CD4-positive, alpha-beta T cell treated with Interleukin-15 for 1 hour (primary cell): Measurements from ENCODE around the gene ERFE.
"Not testable (repeated sequence)": the region's sequence is repeated elsewhere in the genome, so short reads cannot be mapped to it uniquely, and the experiment has no call there.

Experiments
- DNase-seq: peaks from one replicate; pipeline ENCODE4 v3.0.0-alpha.2; 2020

ERFE gene

GRCh38 chr2:238170386-238171071, 11.8 kb downstream of the ERFE start:
- no peak for DNase-seq

DNA sequence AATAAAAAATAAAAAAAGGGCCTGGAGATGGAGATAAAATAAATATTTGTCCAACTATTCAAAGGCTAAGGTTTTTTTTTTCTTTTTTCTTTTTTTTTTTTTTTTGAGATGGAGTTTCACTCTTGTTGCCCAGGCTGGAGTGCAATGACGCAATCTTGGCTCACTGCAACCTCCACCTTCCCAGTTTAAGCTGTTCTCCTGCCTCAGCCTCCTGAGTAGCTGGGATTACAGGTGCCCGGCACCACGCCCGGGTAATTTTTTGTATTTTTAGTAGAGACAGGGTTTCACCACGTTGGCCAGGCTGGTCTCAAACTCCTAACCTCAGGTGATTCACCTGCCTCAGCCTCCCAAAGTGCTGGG, 12.3 kb downstream of the ERFE start:
- DNase-seq = not testable (repeated sequence)

DNA sequence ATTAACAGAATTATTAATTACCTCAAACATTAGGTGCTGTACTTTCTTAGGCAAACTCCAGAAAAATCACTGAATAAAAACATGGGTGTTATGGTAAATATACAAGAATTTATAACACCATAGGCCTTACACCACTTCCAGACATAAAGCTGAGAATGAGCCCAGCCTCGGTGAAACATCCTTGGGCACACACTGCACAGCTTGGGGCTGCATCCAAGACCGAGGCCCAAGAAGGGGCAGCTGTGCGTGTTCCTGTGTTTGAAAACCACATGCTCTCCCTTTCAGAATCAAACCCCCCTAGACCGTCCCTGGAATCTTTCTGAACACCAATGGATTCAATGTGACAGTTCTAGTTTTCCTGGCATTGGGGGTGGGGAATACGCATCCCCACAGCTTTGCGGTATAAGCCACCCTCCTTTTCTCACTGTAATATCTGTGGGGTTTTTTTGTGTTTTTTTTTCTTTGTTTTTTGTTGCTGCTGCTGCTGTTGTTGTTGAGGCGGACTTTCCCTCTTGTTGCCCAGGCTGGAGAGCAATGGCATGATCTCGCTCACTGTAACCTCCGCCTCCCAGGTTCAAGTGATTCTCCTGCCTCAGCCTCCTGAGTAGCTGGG, 12.9 kb downstream of the ERFE start:
- no peak for DNase-seq

GRCh38 chr2:238172439-238172838, 13.7 kb downstream of the ERFE start:
- DNase-seq = no peak

GRCh38 chr2:238173692-238174091, 14.9 kb downstream of the ERFE start:
- DNase-seq = no peak

DNA sequence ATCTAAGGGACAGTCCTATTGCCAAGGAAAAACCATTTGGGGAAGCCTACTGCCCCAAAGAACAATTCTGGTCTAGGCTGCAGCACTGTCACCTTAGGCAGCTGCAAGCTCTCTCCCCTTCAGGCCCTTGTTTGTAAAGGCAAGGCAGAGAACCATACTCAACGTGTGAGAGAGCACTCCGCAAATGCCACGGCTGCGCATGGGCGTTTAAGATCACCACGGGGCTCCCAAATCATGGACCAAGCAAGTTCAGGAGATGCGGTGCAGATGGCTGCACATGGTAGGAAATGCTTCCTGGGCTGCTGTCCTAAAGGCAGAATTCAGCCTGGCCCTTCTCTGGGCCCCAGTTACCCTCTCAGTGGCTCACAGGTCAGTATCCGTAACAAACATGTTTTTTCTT, 15.5 kb downstream of the ERFE start:
- no peak for DNase-seq

DNA sequence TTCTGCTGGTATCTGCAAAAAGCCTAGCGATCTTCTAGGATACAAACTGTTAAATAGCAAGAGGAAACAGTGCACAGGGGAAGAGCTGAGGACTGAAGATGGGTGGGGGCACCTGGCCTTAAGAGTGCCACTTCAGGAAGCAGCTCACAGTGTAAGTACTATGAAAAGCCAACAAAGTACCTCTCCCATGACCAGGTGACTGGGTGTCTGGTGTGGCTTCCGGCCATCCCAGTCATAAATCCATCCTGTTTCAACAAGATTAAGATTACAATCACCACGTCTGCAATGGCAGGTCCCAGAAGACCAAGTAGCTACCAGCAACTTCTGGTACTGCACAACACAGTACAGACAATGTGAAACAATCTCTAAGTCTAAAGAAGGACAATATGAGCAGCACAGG, 15.9 kb downstream of the ERFE start:
- no peak for DNase-seq

DNA sequence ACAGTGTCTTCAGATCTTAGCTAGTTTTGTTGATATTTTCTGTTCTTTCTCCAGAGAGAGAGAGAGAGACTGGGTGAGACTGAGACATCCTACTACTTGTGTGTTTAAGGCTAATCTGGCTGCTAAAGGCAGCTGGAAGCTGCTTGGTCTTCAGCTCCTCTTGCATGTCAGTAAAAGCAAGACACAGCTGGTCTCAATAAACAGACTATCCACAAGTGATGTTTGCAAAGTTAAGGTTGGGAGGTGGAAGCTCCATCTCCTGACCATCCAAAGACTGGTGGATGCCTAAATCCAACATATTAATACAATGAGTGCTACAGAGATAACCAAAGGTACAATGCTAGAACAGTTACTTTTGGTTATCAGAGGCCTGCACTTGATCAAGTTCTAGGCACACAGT, 17.8 kb downstream of the ERFE start:
- DNase-seq = no peak

GRCh38 chr2:238180554-238180953, 21.8 kb downstream of the ERFE start:
- DNase-seq = no peak

- no peak for DNase-seq
Observed at GRCh38 chr2:238182362-238182761, 23.6 kb downstream of the ERFE start.

DNA sequence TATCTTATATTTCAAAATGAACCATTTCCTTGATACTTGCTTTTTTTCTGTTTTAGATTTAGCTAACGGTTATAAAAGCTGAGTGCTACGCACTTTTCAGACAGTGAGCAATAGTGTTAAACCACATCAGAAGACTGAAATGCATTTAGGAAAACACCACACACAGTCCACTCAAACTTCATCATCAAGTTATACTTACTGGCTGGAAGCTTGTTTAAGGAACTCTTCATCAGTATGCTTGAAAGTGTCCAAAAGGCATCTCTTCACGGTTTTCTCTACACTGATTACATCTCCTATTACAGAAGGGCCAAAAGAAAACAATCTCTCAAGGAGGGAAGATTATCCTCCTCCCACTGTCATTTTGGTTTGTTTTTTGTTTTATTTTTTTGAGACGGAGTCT, 25.1 kb downstream of the ERFE start:
- no peak for DNase-seq

DNA sequence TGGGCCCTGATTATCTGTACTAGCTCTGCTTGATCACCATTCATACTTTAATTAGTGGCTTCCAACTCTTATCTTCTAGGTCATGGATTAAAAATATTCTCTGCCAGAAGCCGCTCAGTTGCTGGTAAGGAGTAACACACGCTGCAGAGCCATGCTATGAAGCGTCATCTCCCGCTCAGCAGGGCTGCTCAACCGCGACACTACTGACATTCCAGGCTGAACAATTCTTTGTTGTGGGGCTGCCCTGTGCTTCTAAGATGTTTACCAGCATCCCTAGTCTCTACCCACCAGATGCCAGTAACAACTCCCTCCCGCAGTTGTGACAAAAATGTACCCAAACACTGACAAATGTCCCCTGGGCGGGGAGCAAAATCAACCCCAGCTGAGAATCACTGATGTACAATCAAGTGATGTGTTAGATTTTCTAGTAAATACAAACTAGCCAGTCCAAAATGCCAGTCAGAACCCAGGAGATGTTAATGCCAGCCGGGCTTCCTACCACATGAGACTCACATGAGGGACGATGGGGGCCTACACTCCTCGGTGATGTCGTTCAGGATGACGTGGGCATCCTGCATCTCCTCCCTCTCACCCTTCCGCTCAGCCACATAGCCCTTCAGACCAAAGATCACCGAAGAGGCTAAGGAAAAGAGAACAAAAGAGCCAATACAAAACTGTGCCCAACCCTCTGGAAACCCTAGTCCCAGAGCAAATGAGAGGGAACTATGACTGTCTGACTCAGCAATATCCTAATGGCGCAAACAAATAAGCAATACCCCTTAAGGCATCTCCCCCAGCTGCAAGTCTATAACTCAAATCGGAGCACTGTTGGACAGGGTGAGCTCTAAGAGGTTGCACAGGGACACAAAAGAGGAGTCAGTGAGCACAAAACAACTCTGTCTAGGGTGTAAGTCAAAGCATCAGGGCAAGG, 29.1 kb downstream of the ERFE start:
- no peak for DNase-seq

- no peak for DNase-seq
Observed at GRCh38 chr2:238190445-238190844, 31.7 kb downstream of the ERFE start.

DNA sequence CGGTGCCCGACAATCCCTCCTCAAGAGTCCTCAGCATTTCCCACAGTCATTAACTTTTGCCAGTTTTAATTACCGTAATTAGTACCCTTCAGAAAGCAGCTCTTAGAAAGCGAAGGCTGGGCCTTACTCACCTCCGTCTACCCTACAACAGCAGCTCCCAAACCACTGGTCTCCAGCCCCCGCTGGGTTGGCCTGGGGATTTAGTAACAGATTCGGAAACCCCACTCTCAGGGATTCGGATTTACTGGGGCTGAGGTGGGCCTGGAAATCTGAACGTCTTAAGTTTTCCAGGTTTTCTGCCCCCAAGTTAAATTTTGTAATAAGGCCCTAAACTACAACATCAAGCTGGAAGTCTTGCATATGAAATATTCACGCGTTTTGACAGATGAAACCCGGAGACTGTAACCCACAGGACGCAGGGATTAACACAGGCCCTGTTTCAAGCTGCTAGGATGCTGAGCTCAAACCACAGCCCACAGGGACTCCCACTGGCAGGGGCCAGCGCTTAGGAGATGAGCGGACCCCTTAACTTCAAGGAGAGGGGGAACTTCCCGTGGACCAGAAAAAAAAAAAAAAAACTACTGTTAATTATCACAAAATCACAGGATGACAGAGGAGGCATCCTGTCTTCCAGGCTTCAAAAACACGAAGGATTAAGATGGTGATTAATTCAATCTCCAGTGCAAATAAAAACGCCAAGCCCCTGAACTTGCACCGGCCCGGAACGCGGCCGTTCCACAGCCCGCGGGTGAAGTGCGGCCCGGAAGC, 43.7 kb downstream of the ERFE start:
- DNase-seq = no peak

DNA sequence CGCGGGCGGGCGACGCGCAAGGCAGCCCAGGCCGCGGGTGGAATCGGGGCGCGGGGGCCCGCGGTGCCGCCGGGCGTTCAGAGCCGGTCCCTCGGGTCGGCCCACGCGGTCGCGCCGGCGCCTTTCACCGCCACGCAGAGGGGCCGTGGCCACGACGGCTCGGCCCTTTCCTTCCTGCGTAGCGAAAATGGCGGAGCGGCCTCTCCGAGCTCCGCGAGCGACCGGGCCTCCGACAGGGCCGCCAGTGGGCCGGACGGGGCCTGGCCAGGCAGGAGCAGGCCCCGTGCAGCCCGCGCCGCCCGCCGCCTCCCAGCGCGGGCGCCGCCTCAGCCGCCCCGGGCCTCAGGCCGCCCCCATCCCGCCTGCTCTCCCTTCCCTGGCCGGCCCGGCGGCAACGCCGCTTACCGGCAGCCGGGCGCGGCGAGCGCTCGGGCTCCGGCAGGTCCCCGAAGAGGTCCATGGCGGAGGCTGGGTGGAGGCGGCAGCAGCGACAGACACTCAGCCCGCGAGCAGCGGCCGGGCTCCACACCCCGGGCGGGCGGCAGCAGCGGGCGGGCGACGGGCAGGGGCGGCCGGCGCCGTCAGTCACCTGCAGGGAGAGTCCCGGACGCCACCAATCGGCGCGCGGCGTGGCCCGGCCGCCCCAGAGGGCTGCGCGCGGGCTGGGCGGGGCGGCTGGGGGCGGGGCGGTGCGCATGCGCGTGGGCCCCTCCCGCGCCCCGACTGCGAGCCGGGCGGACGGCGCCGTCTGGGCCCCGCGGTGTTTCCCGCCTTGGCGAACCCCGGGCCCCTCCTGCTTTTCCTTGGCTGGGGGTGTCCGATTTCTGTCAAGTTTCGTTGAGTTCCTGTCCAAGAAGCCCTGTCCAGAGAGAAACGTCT, 44.6 kb downstream of the ERFE start, which contains the start of gene ILKAP:
TSS of gene ILKAP (minus strand) at position 602 of the 879 bp plus-strand sequence. CDS start at position 460, 142 bp downstream.
- DNase-seq = peak; percentile 91

GRCh38 chr2:238203973-238204683, 45.4 kb downstream of the ERFE start:
- DNase-seq = no peak

DNA sequence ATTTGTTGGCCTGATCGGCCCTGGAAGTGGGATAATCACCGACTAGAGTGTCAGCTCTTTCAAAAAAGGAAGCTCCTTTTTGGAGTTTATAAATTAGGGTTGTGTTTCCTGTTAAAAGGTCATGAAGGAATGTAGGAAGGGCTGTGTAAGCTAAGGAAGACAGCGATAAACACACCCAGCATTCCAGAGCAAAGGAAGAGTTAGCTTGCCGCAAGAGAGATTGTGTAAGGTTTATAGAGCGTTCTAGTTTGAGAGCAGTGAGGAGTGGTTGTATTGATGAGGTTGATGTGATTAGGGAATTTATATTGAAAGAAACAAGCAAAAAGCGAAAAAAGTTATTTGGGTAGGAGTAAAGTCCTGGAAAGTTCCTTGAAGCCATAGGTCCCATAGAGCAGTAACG, 48.2 kb downstream of the ERFE start:
- no peak for DNase-seq

- no peak for DNase-seq
Observed at GRCh38 chr2:238216651-238217184, 57.9 kb downstream of the ERFE start.
